Gastrocnemius medialis (tissue), 4 donors: ENCODE measurements around the gene DGCR2. TPM values are rescaled to one million over a fixed set of nuclear protein-coding genes. Genes with fewer than 3 reads are reported as not detected.
A peak's percentile ranks its signal among the peaks of the same experiment; 100 is the strongest.

Source experiments
- ATAC-seq, 2 donors: fragments of 150-250 bp; one replicate each; pipeline ENCODE4 v1.9.1; 2016
- DNase-seq, 2 donors: peaks; one replicate each; pipeline ENCODE4 v3.0.0-alpha.2; 2019
- H3K27ac ChIP-seq, 4 donors: fragments of 200-600 bp; sonication (generic); 1 replicate in 1 of 4; 2 replicates in 3 of 4; pipeline ENCODE4 v1.5.1; 2016 to 2018; ENCODE audit warnings: mild to moderate bottlenecking in 2 of 4, moderate library complexity in 1 of 4
- H3K27me3 ChIP-seq, 3 donors: fragments of 200-600 bp; sonication (generic) in 2 of 3; 1 replicate in 1 of 3; 2 replicates in 2 of 3; pipeline versions ENCODE4 v1.5.1 to v1.6.0; 2016 to 2019; ENCODE audit warnings: mild to moderate bottlenecking in 1 of 3, moderate library complexity in 1 of 3
- H3K36me3 ChIP-seq, 2 donors: fragments of 200-600 bp; sonication (generic) in 1 of 2; one replicate each; pipeline ENCODE4 v1.5.1; 2017 to 2018
- H3K4me1 ChIP-seq, 2 donors: fragments of 200-600 bp; sonication (generic) in 1 of 2; one replicate each; pipeline ENCODE4 v1.5.1; 2016 to 2017; ENCODE audit warnings: mild to moderate bottlenecking in 2 of 2
- H3K4me3 ChIP-seq, 4 donors: fragments of 200-600 bp; sonication (generic) in 3 of 4; 1 replicate in 1 of 4; 2 replicates in 3 of 4; pipeline ENCODE4 v1.5.1; 2016 to 2019; ENCODE audit warnings: mild to moderate bottlenecking in 2 of 4
- H3K9me3 ChIP-seq, 3 donors: fragments of 200-600 bp; sonication (generic) in 2 of 3; 1 replicate in 1 of 3; 2 replicates in 2 of 3; pipeline ENCODE4 v1.5.1; 2016 to 2019
- CTCF ChIP-seq, 5 experiments: fragments of 450-650 bp in 3 of 5; fragments of 200-600 bp in 2 of 5; sonication (generic) in 2 of 5; IDR thresholded peaks in 4 of 5; conservative IDR thresholded peaks in 1 of 5; 1 replicate in 4 of 5; 2 replicates in 1 of 5; pipeline ENCODE4 v1.5.1; 2016 to 2019; ENCODE audit warnings: antibody characterized with exemption in 5 of 5, mild to moderate bottlenecking in 3 of 5, moderate library complexity in 3 of 5
- POLR2A ChIP-seq, 2 donors: fragments of 450-650 bp; IDR thresholded peaks; one replicate each; pipeline ENCODE4 v1.6.1; 2017; ENCODE audit warnings: antibody characterized with exemption in 2 of 2, mild to moderate bottlenecking in 2 of 2, moderate library complexity in 2 of 2
- in situ Hi-C, 4 donors: fragments of 200-750 bp; cut with MboI; loops; one replicate each; pipeline versions ENCODE4 v1.15.0 to v1.8.0; 2017; ENCODE audit warnings: low sequenced_read_pairs in 4 of 4
- intact Hi-C: fragments of 100-400 bp; cut with DNase I; formaldehyde crosslinking; loops from one replicate; pipeline ENCODE4 v1.15.1; 2023; ENCODE audit warnings: low total_unique reads
- total RNA-seq, 4 donors: library from RNA; depleted of rRNA; stranded (reverse); fragments of >200 nt; gene quantifications; one replicate each; pipeline versions ENCODE4 v1.1.0 to v1.2.3, GENCODE V29; 2016

Gene DGCR2
- total RNA-seq, 4 donors from 2014 or later, result 30.0 to 72.7 (median 43.5) TPM

- H3K27me3 ChIP-seq, result no peaks in the 10 kb centered on the region
- DNase-seq (peak in 1 of 2 donors; percentile 9), ATAC-seq (no peak)
- in situ Hi-C loops (no loop called here), intact Hi-C loops (no loop called here)
- no peak overlapping the region for H3K27ac ChIP-seq
- peaks cover 0 to 98% of the 10 kb centered on the region in 2 donors for H3K36me3 ChIP-seq
- no peaks in the 10 kb centered on the region for H3K4me1 ChIP-seq
- H3K9me3 ChIP-seq, result no peaks in the 10 kb centered on the region
- H3K4me3 ChIP-seq, result no peak overlapping the region
- TF ChIP-seq CTCF (IDR thresholded peaks at IDR 0.05 in 4 of 5, conservative IDR thresholded peaks at IDR 0.05 in 1 of 5) (no peak), POLR2A (IDR thresholded peaks at IDR 0.05) (no peak)
These were observed 79.7 kb downstream of the DGCR2 start for GRCh38 chr22:19042285-19043120.

GRCh38 chr22:19041704-19042074, 80.5 kb downstream of the DGCR2 start:
- Histone ChIP-seq H3K27ac (no peak overlapping the region), H3K27me3 (no peaks in the 10 kb centered on the region), H3K36me3 (peaks cover 0 to 96% of the 10 kb centered on the region in 2 donors), H3K9me3 (no peaks in the 10 kb centered on the region), H3K4me1 (no peaks in the 10 kb centered on the region), H3K4me3 (no peak overlapping the region)
- DNase-seq (peak in 1 of 2 donors; percentile 5), ATAC-seq (no peak)
- intact Hi-C loops, result no loop called here
- no peak for TF ChIP-seq POLR2A (IDR thresholded peaks at IDR 0.05)
- no peak for TF ChIP-seq CTCF (IDR thresholded peaks at IDR 0.05 in 4 of 5, conservative IDR thresholded peaks at IDR 0.05 in 1 of 5)
- in situ Hi-C loops, result no loop called here

DNA sequence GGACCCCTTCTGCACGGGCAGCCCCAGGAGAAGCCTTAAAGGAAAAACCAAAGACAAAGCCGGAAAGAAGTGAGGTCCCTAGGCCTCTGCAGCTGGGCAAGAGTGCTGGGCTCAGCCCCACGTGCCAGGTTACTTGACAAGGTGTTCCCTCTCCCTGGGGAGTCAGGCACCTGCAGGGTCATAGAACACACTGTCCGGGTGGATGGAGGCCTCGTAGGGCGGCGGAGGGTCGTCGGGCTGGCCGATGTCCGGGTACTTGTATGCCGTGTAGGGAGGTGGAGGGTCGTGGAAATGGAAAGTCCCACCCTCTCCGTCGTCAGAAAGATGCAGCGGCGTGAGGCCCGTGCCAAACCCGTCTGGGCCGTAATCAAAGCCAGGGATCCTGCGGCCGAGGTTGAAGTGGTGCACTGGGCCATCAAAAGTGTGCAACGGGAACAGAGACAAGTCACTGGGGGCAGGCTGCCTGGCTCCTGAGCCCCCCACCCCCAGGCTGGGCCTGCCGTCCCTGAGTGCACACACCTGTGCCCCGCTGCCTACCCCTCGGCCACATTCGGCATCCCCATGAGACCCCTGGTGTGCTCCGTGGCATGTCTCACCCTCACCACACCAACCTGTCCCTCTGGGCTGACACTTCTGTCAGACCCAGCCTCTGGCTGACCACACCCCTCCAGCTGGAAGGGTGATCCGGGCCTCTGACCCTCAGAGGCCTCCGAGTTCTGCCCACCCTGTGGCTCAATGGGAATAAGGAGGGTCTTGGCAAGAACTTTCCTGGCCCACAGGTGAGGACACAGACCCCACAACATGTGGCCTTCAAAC, 81.1 kb downstream of the DGCR2 start:
- no peak overlapping the region for H3K4me3 ChIP-seq
- in situ Hi-C loops, result no loop called here
- no peaks in the 10 kb centered on the region for H3K9me3 ChIP-seq
- peaks cover 0 to 90% of the 10 kb centered on the region in 2 donors for H3K36me3 ChIP-seq
- intact Hi-C loops, result no loop called here
- no peaks in the 10 kb centered on the region for H3K27me3 ChIP-seq
- no peak overlapping the region for H3K27ac ChIP-seq
- DNase-seq (peak in 1 of 2 donors; percentile 7), ATAC-seq (no peak)
- TF ChIP-seq POLR2A (IDR thresholded peaks at IDR 0.05), result no peak
- H3K4me1 ChIP-seq, result no peaks in the 10 kb centered on the region

GRCh38 chr22:19040391-19040861, 81.8 kb downstream of the DGCR2 start:
- intact Hi-C loops, result no loop called here
- in situ Hi-C loops, result no loop called here
- ATAC-seq, result no peak
- H3K9me3 ChIP-seq, result no peaks in the 10 kb centered on the region
- no peak overlapping the region for H3K4me3 ChIP-seq
- no peaks in the 10 kb centered on the region for H3K27me3 ChIP-seq
- H3K36me3 ChIP-seq, result peaks cover 0 to 84% of the 10 kb centered on the region in 2 donors
- no peak for TF ChIP-seq CTCF (IDR thresholded peaks at IDR 0.05 in 4 of 5, conservative IDR thresholded peaks at IDR 0.05 in 1 of 5)
- no peak for TF ChIP-seq POLR2A (IDR thresholded peaks at IDR 0.05)
- H3K4me1 ChIP-seq, result no peaks in the 10 kb centered on the region
- peak in 1 of 2 donors; percentile 8 for DNase-seq
- no peak overlapping the region for H3K27ac ChIP-seq

- ATAC-seq (no peak), DNase-seq (peak in 1 of 2 donors; percentile 5)
- peaks cover 0 to 78% of the 10 kb centered on the region in 2 donors for H3K36me3 ChIP-seq
- TF ChIP-seq CTCF (IDR thresholded peaks at IDR 0.05 in 4 of 5, conservative IDR thresholded peaks at IDR 0.05 in 1 of 5) (no peak), POLR2A (IDR thresholded peaks at IDR 0.05) (no peak)
- H3K27ac ChIP-seq, result no peak overlapping the region
- no peaks in the 10 kb centered on the region for H3K9me3 ChIP-seq
- H3K4me1 ChIP-seq, result no peaks in the 10 kb centered on the region
- no peak overlapping the region for H3K4me3 ChIP-seq
- no peaks in the 10 kb centered on the region for H3K27me3 ChIP-seq
- in situ Hi-C loops, result no loop called here
- intact Hi-C loops, result no loop called here
These were observed 82.4 kb downstream of the DGCR2 start for GRCh38 chr22:19039796-19040280.
